ACHN (cell line): Measurements from ENCODE around the gene NR3C1.

ENCODE experiments used
- DNase-seq: peaks from one replicate; pipeline ENCODE4 v3.0.0-alpha.2; 2015
- in situ Hi-C: cut with HindIII; loops from 2 replicates; pipeline ENCODE4 v1.10.0; 2017; ENCODE audit warnings: low sequenced_read_pairs, low pct_ligation_motif_present, low pct_unique_long_range_greater_than_20kb

The NR3C1 gene

GRCh38 chr5:143376911-143377813, 26.3 kb downstream of the NR3C1 start:
- peak; percentile 38 for DNase-seq
- in situ Hi-C loops, result no loop called here

GRCh38 chr5:143376195-143376779, 27.2 kb downstream of the NR3C1 start:
- DNase-seq, result no peak
- in situ Hi-C loops, result no loop called here

GRCh38 chr5:143374496-143375217, 28.8 kb downstream of the NR3C1 start:
- DNase-seq, result no peak
- in situ Hi-C loops, result no loop called here

- no peak for DNase-seq
- in situ Hi-C loops, result no loop called here
Measured at GRCh38 chr5:143373076-143373475, 30.4 kb downstream of the NR3C1 start.

GRCh38 chr5:143372187-143372829, 31.2 kb downstream of the NR3C1 start:
- in situ Hi-C loops, result no loop called here
- no peak for DNase-seq

GRCh38 chr5:143370440-143370839, 33.0 kb downstream of the NR3C1 start:
- DNase-seq, result no peak
- in situ Hi-C loops, result no loop called here

GRCh38 chr5:143364061-143364460, 39.4 kb downstream of the NR3C1 start:
- in situ Hi-C loops, result no loop called here
- no peak for DNase-seq

- in situ Hi-C loops, result no loop called here
- no peak for DNase-seq
Measured at GRCh38 chr5:143362664-143363227, 40.7 kb downstream of the NR3C1 start.

GRCh38 chr5:143361438-143361837, 42.0 kb downstream of the NR3C1 start:
- DNase-seq, result no peak
- in situ Hi-C loops, result no loop called here

GRCh38 chr5:143360755-143361154, 42.7 kb downstream of the NR3C1 start:
- in situ Hi-C loops, result no loop called here
- DNase-seq, result no peak

GRCh38 chr5:143359869-143360268, 43.6 kb downstream of the NR3C1 start:
- in situ Hi-C loops, result no loop called here
- DNase-seq, result no peak

GRCh38 chr5:143356855-143357583, 46.5 kb downstream of the NR3C1 start:
- DNase-seq, result no peak
- in situ Hi-C loops, result no loop called here

- DNase-seq, result peak; percentile 84
- in situ Hi-C loops, result no loop called here
Measured at GRCh38 chr5:143355710-143356109, 47.8 kb downstream of the NR3C1 start.

- in situ Hi-C loops, result no loop called here
- no peak for DNase-seq
Measured at GRCh38 chr5:143354025-143354424, 49.5 kb downstream of the NR3C1 start.

GRCh38 chr5:143352691-143353090, 50.8 kb downstream of the NR3C1 start:
- in situ Hi-C loops, result no loop called here
- no peak for DNase-seq

- no peak for DNase-seq
- in situ Hi-C loops, result no loop called here
Measured at GRCh38 chr5:143350751-143351602, 52.5 kb downstream of the NR3C1 start.

GRCh38 chr5:143350341-143350740, 53.1 kb downstream of the NR3C1 start:
- in situ Hi-C loops, result no loop called here
- DNase-seq, result no peak
